ENCODE results near the gene PPM1B. TPM values are rescaled to one million over a fixed set of nuclear protein-coding genes. Genes with fewer than 3 reads are reported as not detected.

Gene PPM1B
- total and polyA plus RNA-seq, 2 donors (not counting 3 experiments of a cell fraction or from before 2014, with no cell fraction given): 8.0 to 24.1 TPM

DNA sequence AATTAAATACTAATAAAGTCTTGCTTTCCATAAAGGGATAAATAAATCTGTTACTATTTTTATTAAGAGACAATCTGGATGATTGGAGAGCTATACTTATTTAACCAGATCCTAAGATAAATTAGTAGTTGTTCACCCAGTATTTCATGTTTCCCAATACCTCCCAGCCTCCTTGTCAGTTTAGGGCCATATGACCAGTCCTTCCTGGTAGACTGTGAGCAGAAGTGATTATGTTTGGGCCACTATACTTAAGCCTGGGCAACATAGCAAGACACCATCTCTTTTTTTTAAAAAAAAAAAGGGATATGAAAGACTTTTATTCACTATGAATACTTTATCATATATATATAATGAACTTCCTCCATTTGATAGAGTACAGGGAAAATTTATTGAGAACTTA is 48.8 kb upstream of the PPM1B start:
- ChIA-PET POLR2A (no interaction called here), CTCF (no interaction called here)
- no TSS peak for BruUV-seq (replicated peaks)
- dilution Hi-C loops (cut with MboI; ENCODE audit: extremely low pct_ligation_motif_present, low sequenced_read_pairs) (no loop called here), intact Hi-C loops (cut with micrococcal nuclease) (no loop called here)
- Histone ChIP-seq H3K36me3 (ENCODE audit: control insufficient read depth in 2 of 2, extremely low read depth in 1 of 2, insufficient read depth in 2 of 2, low read length in 2 of 2) (no peaks in the 10 kb centered on the region), H4K20me1 (replicated peaks; ENCODE audit: control insufficient read depth, extremely low read depth, insufficient read depth, low read length) (no peaks in the 10 kb centered on the region), H3K27me3 (ENCODE audit: control insufficient read depth in 2 of 2, insufficient read depth in 2 of 2, low read length in 2 of 2) (peaks cover 0 to 4% of the 10 kb centered on the region in 2 experiments), H3K9me3 (replicated peaks; ENCODE audit: control insufficient read depth, insufficient read depth, low read length) (no peaks in the 10 kb centered on the region), H3K27ac (ENCODE audit: insufficient read depth, low read depth, low read length) (no peak overlapping the region), H3K9me1 (replicated peaks; ENCODE audit: control insufficient read depth, extremely low read depth, insufficient read depth, low read length) (no peaks in the 10 kb centered on the region), H3K4me2 (ENCODE audit: insufficient read depth, low read length) (no peak overlapping the region), H2AFZ (ENCODE audit: low read depth, low read length) (no peak overlapping the region), H3K4me3 (replicated peaks in 1 of 3; ENCODE audit: insufficient read depth in 1 of 3, low read depth in 1 of 3, low read length in 3 of 3) (no peak overlapping the region), H3K79me2 (ENCODE audit: control insufficient read depth, insufficient read depth, low read length) (no peaks in the 10 kb centered on the region), H3K9ac (replicated peaks; ENCODE audit: extremely low read depth, insufficient read depth, low read length) (no peak overlapping the region), H3K4me1 (ENCODE audit: control insufficient read depth, extremely low read depth, insufficient read depth, low read length) (no peaks in the 10 kb centered on the region)
- DNase-seq (ENCODE audit: low read depth, low spot score): no peak
- no peak for FAIRE-seq
- TF ChIP-seq CTCF (IDR thresholded peaks at IDR 0.05; ENCODE audit: extremely low read depth in 1 of 2, insufficient read depth in 1 of 2, low read depth in 1 of 2, low read length in 2 of 2): no peak
- no peak for TF ChIP-seq FOS (IDR thresholded peaks at IDR 0.05; ENCODE audit: borderline replicate concordance, insufficient read depth, low read length)
- TF ChIP-seq EZH2 (IDR thresholded peaks at IDR 0.05; ENCODE audit: borderline replicate concordance, low read depth, low read length, severe bottlenecking): no peak
- no peak for TF ChIP-seq MYC (IDR thresholded peaks at IDR 0.05; ENCODE audit: low read depth, low read length)

DNA sequence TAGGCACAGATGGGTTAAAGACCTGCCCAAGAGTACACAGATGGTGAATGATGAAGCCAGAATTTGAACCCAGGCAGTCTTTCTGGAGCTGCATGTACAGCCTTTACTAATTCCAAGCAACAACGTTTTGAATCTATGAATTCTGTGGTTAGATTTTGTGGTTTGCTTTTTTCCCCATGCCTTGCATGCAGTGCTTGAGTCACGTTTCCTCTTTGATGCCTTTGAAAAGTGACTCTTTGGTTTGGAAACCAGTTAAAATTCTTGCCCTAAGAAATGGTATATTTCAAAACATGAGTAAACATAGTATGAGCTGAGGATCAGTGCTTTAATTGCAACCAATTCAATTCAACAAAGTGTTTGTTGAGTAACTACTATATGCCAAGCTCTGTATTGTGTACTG is 48.2 kb upstream of the PPM1B start:
- no peak for DNase-seq (ENCODE audit: low read depth, low spot score)
- Histone ChIP-seq H3K4me3 (replicated peaks in 1 of 3; ENCODE audit: insufficient read depth in 1 of 3, low read depth in 1 of 3, low read length in 3 of 3) (no peak overlapping the region), H3K4me1 (ENCODE audit: control insufficient read depth, extremely low read depth, insufficient read depth, low read length) (no peaks in the 10 kb centered on the region), H3K27ac (ENCODE audit: insufficient read depth, low read depth, low read length) (no peak overlapping the region), H3K27me3 (ENCODE audit: control insufficient read depth in 2 of 2, insufficient read depth in 2 of 2, low read length in 2 of 2) (peaks cover 0 to 4% of the 10 kb centered on the region in 2 experiments), H3K4me2 (ENCODE audit: insufficient read depth, low read length) (no peak overlapping the region), H3K79me2 (ENCODE audit: control insufficient read depth, insufficient read depth, low read length) (no peaks in the 10 kb centered on the region), H3K9ac (replicated peaks; ENCODE audit: extremely low read depth, insufficient read depth, low read length) (no peak overlapping the region), H2AFZ (ENCODE audit: low read depth, low read length) (no peak overlapping the region), H4K20me1 (replicated peaks; ENCODE audit: control insufficient read depth, extremely low read depth, insufficient read depth, low read length) (no peaks in the 10 kb centered on the region), H3K9me1 (replicated peaks; ENCODE audit: control insufficient read depth, extremely low read depth, insufficient read depth, low read length) (no peaks in the 10 kb centered on the region), H3K9me3 (replicated peaks; ENCODE audit: control insufficient read depth, insufficient read depth, low read length) (no peaks in the 10 kb centered on the region), H3K36me3 (ENCODE audit: control insufficient read depth in 2 of 2, extremely low read depth in 1 of 2, insufficient read depth in 2 of 2, low read length in 2 of 2) (no peaks in the 10 kb centered on the region)
- no peak for FAIRE-seq
- CTCF ChIA-PET: interaction anchor here (0.6 kb wide), 1 partner anchor 134 kb away, joined by 3 read pairs; no protein-coding TSS in a partner anchor
- TF ChIP-seq GATA2 (IDR thresholded peaks at IDR 0.05; ENCODE audit: insufficient read depth, insufficient read length, low read depth, low read length): no peak
- no peak for TF ChIP-seq POLR2A (IDR thresholded peaks at IDR 0.05; ENCODE audit: low read depth, low read length)
- no peak for TF ChIP-seq POLR2AphosphoS5 (IDR thresholded peaks at IDR 0.05; ENCODE audit: insufficient read depth, low read depth, low read length)
- TF ChIP-seq EZH2 (IDR thresholded peaks at IDR 0.05; ENCODE audit: borderline replicate concordance, low read depth, low read length, severe bottlenecking): no peak
- no peak for TF ChIP-seq MYC (IDR thresholded peaks at IDR 0.05; ENCODE audit: low read depth, low read length)
- TF ChIP-seq JUN (IDR thresholded peaks at IDR 0.05; ENCODE audit: borderline replicate concordance, insufficient read depth, insufficient read length, low read depth): no peak
- no peak for TF ChIP-seq MAX (IDR thresholded peaks at IDR 0.05; ENCODE audit: insufficient read depth, insufficient read length)
- peak; percentile 48 for TF ChIP-seq FOS (IDR thresholded peaks at IDR 0.05; ENCODE audit: borderline replicate concordance, insufficient read depth, low read length)
- TF ChIP-seq CTCF (IDR thresholded peaks at IDR 0.05; ENCODE audit: extremely low read depth in 1 of 2, insufficient read depth in 1 of 2, low read depth in 1 of 2, low read length in 2 of 2): no peak
- dilution Hi-C loops (cut with MboI; ENCODE audit: extremely low pct_ligation_motif_present, low sequenced_read_pairs): no loop called here
- BruUV-seq (replicated peaks): no TSS peak
- POLR2A ChIA-PET: no interaction called here
- intact Hi-C loops (cut with micrococcal nuclease): no loop called here

All from endothelial cell of umbilical vein (primary cell).